Thoracic aorta (tissue), 2 donors: Measurements from ENCODE around the gene TENT5A. TPM values are rescaled to one million over a fixed set of nuclear protein-coding genes. Genes with fewer than 3 reads are reported as not detected.

Source experiments
- ATAC-seq: fragments of 150-250 bp; one replicate; pipeline ENCODE4 v1.8.0; 2017; ENCODE audit warnings: low read depth; ENCODE audit not compliant: insufficient number of reproducible peaks, low FRiP score
- DNase-seq: peaks from one replicate; pipeline ENCODE4 v3.0.0-alpha.2; 2020; ENCODE audit warnings: low spot score
- H3K27ac ChIP-seq, 2 donors: fragments of 200-600 bp; sonication (generic); 1 replicate in 1 of 2; 2 replicates in 1 of 2; pipeline ENCODE4 v1.5.1; 2016; ENCODE audit warnings: mild to moderate bottlenecking in 2 of 2, moderate library complexity in 2 of 2
- H3K27me3 ChIP-seq: fragments of 200-600 bp; sonication (generic); replicated peaks from 2 replicates; pipeline ENCODE4 v1.6.0; 2016; ENCODE audit warnings: mild to moderate bottlenecking; ENCODE audit not compliant: insufficient read depth
- H3K36me3 ChIP-seq: fragments of 200-600 bp; sonication (generic); one replicate; pipeline ENCODE4 v1.5.1; 2016
- H3K4me1 ChIP-seq, 2 donors: fragments of 200-600 bp; sonication (generic); 1 replicate in 1 of 2; 2 replicates in 1 of 2; pipeline versions ENCODE4 v1.5.1 to v1.6.0; 2016; ENCODE audit warnings: low read depth in 2 of 2, mild to moderate bottlenecking in 1 of 2; ENCODE audit not compliant: control insufficient read depth in 1 of 2
- H3K4me3 ChIP-seq: fragments of 200-600 bp; sonication (generic); 2 replicates; pipeline ENCODE4 v1.5.1; 2016; ENCODE audit warnings: mild to moderate bottlenecking
- H3K9me3 ChIP-seq: fragments of 200-600 bp; sonication (generic); 2 replicates; pipeline ENCODE4 v1.5.1; 2016
- total RNA-seq, 2 donors: library from RNA; depleted of rRNA; stranded (reverse); fragments of >200 nt; gene quantifications; one replicate each; pipeline versions ENCODE4 v1.1.0 to v1.2.3, GENCODE V29; 2016
- TF ChIP-seq, protein P1 (sequence below): fragments of 200-600 bp; sonication (generic); IDR thresholded peaks from one replicate; pipeline ENCODE4 v1.5.1; 2019; ENCODE audit warnings: antibody characterized with exemption

Gene TENT5A
- total RNA-seq, 2 donors from 2014 or later = 40.5 to 53.2 TPM

GRCh38 chr6:81768150-81768942 is 15.9 kb upstream of the TENT5A start:
- DNase-seq (no peak), ATAC-seq (no peak)
- Histone ChIP-seq H3K9me3 (no peaks in the 10 kb centered on the region), H3K27me3 (no peaks in the 10 kb centered on the region), H3K4me1 (peaks cover 5 to 17% of the 10 kb centered on the region in 2 donors), H3K36me3 (no peaks in the 10 kb centered on the region), H3K4me3 (no peak overlapping the region), H3K27ac (no peak overlapping the region)
- TF ChIP-seq, protein P1, sequence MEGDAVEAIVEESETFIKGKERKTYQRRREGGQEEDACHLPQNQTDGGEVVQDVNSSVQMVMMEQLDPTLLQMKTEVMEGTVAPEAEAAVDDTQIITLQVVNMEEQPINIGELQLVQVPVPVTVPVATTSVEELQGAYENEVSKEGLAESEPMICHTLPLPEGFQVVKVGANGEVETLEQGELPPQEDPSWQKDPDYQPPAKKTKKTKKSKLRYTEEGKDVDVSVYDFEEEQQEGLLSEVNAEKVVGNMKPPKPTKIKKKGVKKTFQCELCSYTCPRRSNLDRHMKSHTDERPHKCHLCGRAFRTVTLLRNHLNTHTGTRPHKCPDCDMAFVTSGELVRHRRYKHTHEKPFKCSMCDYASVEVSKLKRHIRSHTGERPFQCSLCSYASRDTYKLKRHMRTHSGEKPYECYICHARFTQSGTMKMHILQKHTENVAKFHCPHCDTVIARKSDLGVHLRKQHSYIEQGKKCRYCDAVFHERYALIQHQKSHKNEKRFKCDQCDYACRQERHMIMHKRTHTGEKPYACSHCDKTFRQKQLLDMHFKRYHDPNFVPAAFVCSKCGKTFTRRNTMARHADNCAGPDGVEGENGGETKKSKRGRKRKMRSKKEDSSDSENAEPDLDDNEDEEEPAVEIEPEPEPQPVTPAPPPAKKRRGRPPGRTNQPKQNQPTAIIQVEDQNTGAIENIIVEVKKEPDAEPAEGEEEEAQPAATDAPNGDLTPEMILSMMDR = no peak

GRCh38 chr6:81767163-81767891 is 14.8 kb upstream of the TENT5A start:
- DNase-seq = no peak
- peak; percentile 17 for ATAC-seq
- Histone ChIP-seq H3K36me3 (no peaks in the 10 kb centered on the region), H3K27me3 (no peaks in the 10 kb centered on the region), H3K4me3 (no peak overlapping the region), H3K4me1 (peaks cover 5 to 17% of the 10 kb centered on the region in 2 donors), H3K9me3 (no peaks in the 10 kb centered on the region), H3K27ac (no peak overlapping the region)
- TF ChIP-seq, protein P1 = no peak

GRCh38 chr6:81766482-81767069 is 14.1 kb upstream of the TENT5A start:
- Histone ChIP-seq H3K4me1 (peaks cover 5 to 17% of the 10 kb centered on the region in 2 donors), H3K27ac (no peak overlapping the region), H3K9me3 (no peaks in the 10 kb centered on the region), H3K4me3 (no peak overlapping the region), H3K36me3 (no peaks in the 10 kb centered on the region), H3K27me3 (no peaks in the 10 kb centered on the region)
- DNase-seq (no peak), ATAC-seq (peak; percentile 54)
- TF ChIP-seq, protein P1 = no peak

GRCh38 chr6:81764531-81764930 is 12.1 kb upstream of the TENT5A start:
- no peak overlapping the region for H3K4me3 ChIP-seq
- H3K4me1 ChIP-seq = peaks cover 5 to 17% of the 10 kb centered on the region in 2 donors

More at GRCh38 chr6:81764531-81764930, 12.1 kb upstream of the TENT5A start:
- DNase-seq (no peak), ATAC-seq (no peak)
- Histone ChIP-seq H3K9me3 (no peaks in the 10 kb centered on the region), H3K27ac (no peak overlapping the region), H3K27me3 (no peaks in the 10 kb centered on the region), H3K36me3 (no peaks in the 10 kb centered on the region)
- TF ChIP-seq, protein P1 = no peak
